ENCODE measurements around the gene SPDYE11.
"Not testable (repeated sequence)": the region's sequence is repeated elsewhere in the genome, so short reads cannot be mapped to it uniquely, and the experiment has no call there.

SPDYE11 gene

GRCh38 chr7:73057811-73058210, at the start of gene SPDYE11:
TSS of gene SPDYE11 (minus strand) at chr7:73057911. CDS start at chr7:73056111, 1,800 bp downstream.
- not testable (repeated sequence) for ATAC-seq

GRCh38 chr7:73085938-73086337, 28.2 kb upstream of the SPDYE11 start, which contains the start of gene SPDYE9:
TSS of gene SPDYE9 (minus strand) at chr7:73086038. CDS start at chr7:73084238, 1,800 bp downstream.
- not testable (repeated sequence) for DNase-seq, ATAC-seq

More at GRCh38 chr7:73057811-73058210, at the start of gene SPDYE11:
- DNase-seq: not testable (repeated sequence)

GRCh38 chr7:73029666-73030065, 28.0 kb downstream of the SPDYE11 start, which contains the start of gene SPDYE8:
TSS of gene SPDYE8 (minus strand) at chr7:73029766. CDS start at chr7:73027966, 1,800 bp downstream.
- ATAC-seq, DNase-seq: not testable (repeated sequence)

- ATAC-seq: not testable (repeated sequence)
- peak; percentile 5 for DNase-seq
Observed at GRCh38 chr7:73006491-73006890, 51.2 kb downstream of the SPDYE11 start.

- peak; percentile 91 for DNase-seq
- ATAC-seq: peak; percentile 92
Observed at GRCh38 chr7:73005693-73006447, 51.8 kb downstream of the SPDYE11 start.

- DNase-seq (peak; percentile 83), ATAC-seq (peak; percentile 94)
Observed at GRCh38 chr7:73005356-73005692, 52.4 kb downstream of the SPDYE11 start.

GRCh38 chr7:72997887-72998468, 59.7 kb downstream of the SPDYE11 start:
- ATAC-seq, DNase-seq: not testable (repeated sequence)

Measured in stimulated activated naive CD8-positive, alpha-beta T cell treated with anti-CD3 and anti-CD28 coated beads, Interleukin-15, Interleukin-2, amounts not matched to agents 100 U/mL and 50 U/mL, for 24 hours (primary cell).